HepG2 (cell line): Measurements from ENCODE around the gene CSNK1G1. TPM values are rescaled to one million over a fixed set of nuclear protein-coding genes. Genes with fewer than 3 reads are reported as not detected.

Experiments used
- ATAC-seq: fragments of 200-7000 bp; cut with Tn5 transposase; 3 replicates; pipeline ENCODE4 v1.9.1; 2020; ENCODE audit warnings: mild to moderate bottlenecking, moderate library complexity
- BruUV-seq: library from RNA; stranded (reverse); fragments of 400-500 nt; replicated peaks from 2 replicates; lab custom pipeline; 2021; lab: Mats Ljungman, UMichigan
- CTCF ChIA-PET: fragments of 300-600 bp; formaldehyde crosslinking; extraction: SDS; loops from one replicate; lab custom pipeline; 2021; ENCODE audit warnings: low total read pairs, inconsistent platforms, low intra/inter-chr PET ratio; lab: Yijun Ruan, JAX
- POLR2A ChIA-PET: fragments of 350-600 bp; sonication (Branson Sonifier 250); formaldehyde crosslinking; loops from one replicate; lab custom pipeline; 2020; ENCODE audit warnings: antibody characterized with exemption, inconsistent platforms; lab: Yijun Ruan, JAX
- DNase-seq: peaks from one replicate; pipeline ENCODE4 v3.0.0-alpha.2; 2015; ENCODE audit warnings: low spot score
- FAIRE-seq: peaks from 3 replicates; lab custom pipeline; 2011; peaks lifted over from hg19 to GRCh38; lab: Jason Lieb, UNC
- H2AFZ ChIP-seq: one replicate; pipeline ENCODE4 v1.6.1; 2011; ENCODE audit warnings: low read length, inconsistent platforms
- H3K27ac ChIP-seq: fragments of 300-600 bp; 3 replicates; pipeline ENCODE4 v1.8.0; 2011; ENCODE audit warnings: mixed run types, mild to moderate bottlenecking, mixed read lengths, low read length, inconsistent platforms; ENCODE audit not compliant: insufficient read depth; ENCODE audit errors: extremely low read length
- H3K27me3 ChIP-seq, 2 experiments: fragments of 200-600 bp in 1 of 2; 2 replicates in 1 of 2; 3 replicates in 1 of 2; pipeline versions ENCODE4 v1.6.0 to v1.8.0; 2011; ENCODE audit warnings: low read length in 2 of 2, mild to moderate bottlenecking in 2 of 2, moderate library complexity in 2 of 2, inconsistent platforms in 1 of 2; ENCODE audit not compliant: insufficient read depth in 2 of 2, control insufficient read depth in 1 of 2
- H3K36me3 ChIP-seq, 2 experiments: fragments of 200-600 bp in 1 of 2; replicated peaks in 1 of 2; 2 replicates in 1 of 2; 3 replicates in 1 of 2; pipeline versions ENCODE4 v1.5.1 to v1.8.0; 2011; ENCODE audit warnings: low read length in 2 of 2, inconsistent platforms in 1 of 2; ENCODE audit not compliant: insufficient read depth in 2 of 2, control insufficient read depth in 1 of 2
- H3K4me1 ChIP-seq: 2 replicates; pipeline ENCODE4 v1.5.1; 2012; ENCODE audit warnings: low read length, inconsistent platforms; ENCODE audit not compliant: insufficient read depth
- H3K4me2 ChIP-seq: 2 replicates; pipeline ENCODE4 v1.6.0; 2011; ENCODE audit warnings: low read depth, low read length, inconsistent platforms
- H3K4me3 ChIP-seq, 3 experiments: fragments of 200-600 bp in 1 of 3; sonication (generic), shearing (Covaris generic) in 1 of 3; replicated peaks in 1 of 3; 2 replicates each; pipeline ENCODE4 v1.5.1; 2011 to 2016; ENCODE audit warnings: low read length in 3 of 3, inconsistent platforms in 2 of 3, low read depth in 2 of 3, mild to moderate bottlenecking in 2 of 3, control low read depth in 1 of 3, mixed read lengths in 1 of 3; ENCODE audit not compliant: insufficient read depth in 1 of 3
- H3K79me2 ChIP-seq: one replicate; pipeline ENCODE4 v1.6.1; 2011; ENCODE audit warnings: low read length, inconsistent platforms; ENCODE audit not compliant: insufficient read depth
- H3K9ac ChIP-seq: 2 replicates; pipeline ENCODE4 v1.6.0; 2011; ENCODE audit warnings: mild to moderate bottlenecking, low read depth, low read length, inconsistent platforms; ENCODE audit not compliant: insufficient read depth
- H3K9me3 ChIP-seq: 2 replicates; pipeline ENCODE4 v1.5.1; 2012; ENCODE audit warnings: mild to moderate bottlenecking, low read length
- H4K20me1 ChIP-seq: 2 replicates; pipeline ENCODE4 v1.6.0; 2011; ENCODE audit warnings: inconsistent platforms, mild to moderate bottlenecking, low read length, moderate library complexity; ENCODE audit not compliant: insufficient read depth
- CC2D1A ChIP-seq: sonication (generic); formaldehyde crosslinking; IDR thresholded peaks from 2 replicates; pipeline ENCODE4 v1.8.1; 2023; ENCODE audit warnings: mild to moderate bottlenecking, missing genetic modification reagents
- FLYWCH1 ChIP-seq: sonication (generic); formaldehyde crosslinking; IDR thresholded peaks from 2 replicates; pipeline ENCODE4 v1.8.1; 2023; ENCODE audit warnings: mild to moderate bottlenecking, missing genetic modification reagents
- KLF11 ChIP-seq: IDR thresholded peaks from 2 replicates; pipeline ENCODE4 v1.6.1; 2016; ENCODE audit warnings: missing compliant biosample characterization
- KLF6 ChIP-seq: IDR thresholded peaks from 2 replicates; pipeline ENCODE4 v1.8.0; 2016; ENCODE audit warnings: missing biosample characterization, missing genetic modification reagents
- MIXL1 ChIP-seq: IDR thresholded peaks from 2 replicates; pipeline ENCODE4 v1.6.1; 2016
- NCOR1 ChIP-seq: fragments of 200-600 bp; sonication (generic); IDR thresholded peaks from 2 replicates; pipeline ENCODE4 v1.7.0; 2017; ENCODE audit warnings: antibody characterized with exemption, low read length, borderline replicate concordance
- NR2F1 ChIP-seq, 2 experiments: fragments of 450-650 bp in 1 of 2; formaldehyde crosslinking in 1 of 2; IDR thresholded peaks; 2 replicates each; pipeline versions ENCODE4 v1.5.0 to v1.6.1; 2016 to 2020; ENCODE audit warnings: mild to moderate bottlenecking in 1 of 2, missing compliant biosample characterization in 1 of 2, missing genetic modification reagents in 1 of 2, moderate library complexity in 1 of 2
- RARG ChIP-seq: sonication (generic); formaldehyde crosslinking; IDR thresholded peaks from 2 replicates; pipeline ENCODE4 v1.4.0; 2020; ENCODE audit warnings: low read depth, mild to moderate bottlenecking, missing genetic modification reagents
- WGBS: methylation state at CpG from one replicate; pipeline ENCODE4 v1.1.6; 2017; ENCODE audit warnings: low lambda C conversion rate; 5-methylcytosine and 5-hydroxymethylcytosine counted together
- in situ Hi-C: cut with HindIII; loops from 2 replicates; pipeline ENCODE4 v1.10.0; 2017; ENCODE audit warnings: low pct_unique_long_range_greater_than_20kb; ENCODE audit not compliant: extremely low pct_ligation_motif_present
- intact Hi-C: fragments of 100-400 bp; cut with micrococcal nuclease; formaldehyde crosslinking; loops from one replicate; pipeline ENCODE4 v1.10.0; 2022; ENCODE audit not compliant: unreplicated experiment
- polyA plus RNA-seq, 8 experiments: library from polyadenylated mRNA; depleted of rRNA in 3 of 8; stranded (reverse) in 7 of 8; unstranded in 1 of 8; fragments of >200 nt; fragmentation: Illumina TruSeq in 4 of 8; extraction: Trizol in 4 of 8; gene quantifications; 2 replicates each; pipeline versions ENCODE4 v1.2.1 to v1.2.3, GENCODE V29; 2011 to 2016; ENCODE audit warnings: low read depth in 4 of 8, missing spikeins in 1 of 8, mixed read lengths in 1 of 8; ENCODE audit not compliant: insufficient read depth in 1 of 8
- total RNA-seq, 5 experiments: library from RNA; depleted of rRNA; stranded (reverse); fragments of >200 nt; fragmentation: Illumina TruSeq; extraction: Trizol; gene quantifications; 2 replicates each; pipeline ENCODE4 v1.2.3, GENCODE V29; 2016; ENCODE audit warnings: low read depth in 1 of 5
- TF ChIP-seq, protein P1 (sequence below): sonication (generic); formaldehyde crosslinking; IDR thresholded peaks from 2 replicates; pipeline ENCODE4 v1.4.0; 2020; ENCODE audit warnings: mild to moderate bottlenecking, missing genetic modification reagents

CSNK1G1 gene
- total and polyA plus RNA-seq, 2 of the 13 experiments (the other 11 are each of a cell fraction or from before 2014, with no cell fraction given) = 8.5 to 12.6 TPM

- peak; percentile 10 for DNase-seq
- no peak for FAIRE-seq
- TF ChIP-seq CC2D1A (CRISPR knock-in tag) (no peak), KLF11 (CRISPR knock-in tag) (no peak), KLF6 (CRISPR knock-in tag) (no peak), NR2F1 (CRISPR knock-in tag; IDR thresholded peaks at IDR 0.05) (no peak), NCOR1 (no peak), MIXL1 (no peak), FLYWCH1 (CRISPR knock-in tag) (no peak), RARG (CRISPR knock-in tag) (no peak)
- TF ChIP-seq, protein P1, sequence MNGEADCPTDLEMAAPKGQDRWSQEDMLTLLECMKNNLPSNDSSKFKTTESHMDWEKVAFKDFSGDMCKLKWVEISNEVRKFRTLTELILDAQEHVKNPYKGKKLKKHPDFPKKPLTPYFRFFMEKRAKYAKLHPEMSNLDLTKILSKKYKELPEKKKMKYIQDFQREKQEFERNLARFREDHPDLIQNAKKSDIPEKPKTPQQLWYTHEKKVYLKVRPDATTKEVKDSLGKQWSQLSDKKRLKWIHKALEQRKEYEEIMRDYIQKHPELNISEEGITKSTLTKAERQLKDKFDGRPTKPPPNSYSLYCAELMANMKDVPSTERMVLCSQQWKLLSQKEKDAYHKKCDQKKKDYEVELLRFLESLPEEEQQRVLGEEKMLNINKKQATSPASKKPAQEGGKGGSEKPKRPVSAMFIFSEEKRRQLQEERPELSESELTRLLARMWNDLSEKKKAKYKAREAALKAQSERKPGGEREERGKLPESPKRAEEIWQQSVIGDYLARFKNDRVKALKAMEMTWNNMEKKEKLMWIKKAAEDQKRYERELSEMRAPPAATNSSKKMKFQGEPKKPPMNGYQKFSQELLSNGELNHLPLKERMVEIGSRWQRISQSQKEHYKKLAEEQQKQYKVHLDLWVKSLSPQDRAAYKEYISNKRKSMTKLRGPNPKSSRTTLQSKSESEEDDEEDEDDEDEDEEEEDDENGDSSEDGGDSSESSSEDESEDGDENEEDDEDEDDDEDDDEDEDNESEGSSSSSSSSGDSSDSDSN (CRISPR knock-in tag) = no peak
- Histone ChIP-seq H3K27me3 (no peaks in the 10 kb centered on the region), H3K4me3 (no peak overlapping the region), H3K4me2 (no peak overlapping the region), H3K79me2 (no peaks in the 10 kb centered on the region), H3K4me1 (peaks cover 23% of the 10 kb centered on the region; the same call in 1 of the 2 replicates), H3K9ac (no peak overlapping the region), H2AFZ (no peak overlapping the region), H3K36me3 (no peaks in the 10 kb centered on the region), H3K27ac (no peak overlapping the region), H3K9me3 (no peaks in the 10 kb centered on the region), H4K20me1 (no peaks in the 10 kb centered on the region)
- intact Hi-C loops (no loop called here), in situ Hi-C loops (loop anchor here (25.0 kb wide), 1 partner anchor 463 kb away; no protein-coding TSS in a partner anchor)
- 52% methylated on average over 2 of the region's 2 CpGs for WGBS
- CTCF ChIA-PET = no interaction called here
- no TSS peak for BruUV-seq
- POLR2A ChIA-PET = no interaction called here
- ATAC-seq = no peak
Measured at GRCh38 chr15:64224511-64224910, 131.5 kb downstream of the CSNK1G1 start.
